BJ (cell line): Measurements from ENCODE around the gene BTBD19. TPM values are rescaled to one million over a fixed set of nuclear protein-coding genes. Genes with fewer than 3 reads are reported as not detected.

Experiments used
- CTCF ChIA-PET: fragments of 350-600 bp; formaldehyde crosslinking; extraction: SDS; loops from one replicate; lab custom pipeline; 2021; ENCODE audit warnings: antibody characterized with exemption, inconsistent platforms; lab: Yijun Ruan, JAX
- POLR2A ChIA-PET: fragments of 300-600 bp; sonication (Branson Sonifier 250); formaldehyde crosslinking; extraction: SDS; loops from one replicate; lab custom pipeline; 2021; ENCODE audit warnings: antibody characterized with exemption; lab: Charles Lee
- DNase-seq: peaks from one replicate; pipeline ENCODE4 v3.0.0-alpha.2; 2011; ENCODE audit warnings: low read depth
- H3K27me3 ChIP-seq: 2 replicates; pipeline ENCODE4 v1.6.0; 2011; ENCODE audit warnings: low read length; ENCODE audit not compliant: control insufficient read depth, insufficient read depth
- H3K36me3 ChIP-seq: 2 replicates; pipeline ENCODE4 v1.5.1; 2011; ENCODE audit warnings: low read length; ENCODE audit not compliant: control insufficient read depth, insufficient read depth
- H3K4me3 ChIP-seq: 2 replicates; pipeline ENCODE4 v1.5.1; 2011; ENCODE audit warnings: low read depth, mild to moderate bottlenecking, control low read depth, low read length
- CTCF ChIP-seq: IDR thresholded peaks from 2 replicates; pipeline ENCODE4 v1.5.1; 2011; ENCODE audit warnings: low read depth, mild to moderate bottlenecking, control low read depth, inconsistent platforms, low read length, moderate library complexity; ENCODE audit not compliant: insufficient read depth
- polyA plus RNA-seq: library from polyadenylated mRNA; depleted of rRNA; stranded (reverse); fragments of >200 nt; gene quantifications from 2 replicates; pipeline ENCODE4 v1.2.3, GENCODE V29; 2011

BTBD19 gene
- polyA plus RNA-seq, 1 experiment, result 25.7 TPM

GRCh38 chr1:44803062-44803311, 5.3 kb upstream of the BTBD19 start:
- ChIA-PET POLR2A (no interaction called here), CTCF (interaction anchor here (0.6 to 0.7 kb wide), 2 partner anchors 9 to 74 kb away, joined by 3 read pairs; no protein-coding TSS in a partner anchor)
- peaks cover 37% of the 10 kb centered on the region for H3K36me3 ChIP-seq
- no peaks in the 10 kb centered on the region for H3K27me3 ChIP-seq
- DNase-seq, result no peak
- TF ChIP-seq CTCF, result no peak
- no peak overlapping the region for H3K4me3 ChIP-seq

GRCh38 chr1:44803312-44804095, 4.8 kb upstream of the BTBD19 start:
- no peaks in the 10 kb centered on the region for H3K27me3 ChIP-seq
- no peak overlapping the region for H3K4me3 ChIP-seq
- ChIA-PET CTCF (no interaction called here), POLR2A (no interaction called here)
- peaks cover 37% of the 10 kb centered on the region for H3K36me3 ChIP-seq
- no peak for TF ChIP-seq CTCF
- DNase-seq, result no peak

- no peaks in the 10 kb centered on the region for H3K27me3 ChIP-seq
- no peak for DNase-seq
- ChIA-PET CTCF (interaction anchor here (1.3 kb wide), 1 partner anchor 14 kb away, joined by 7 read pairs; no protein-coding TSS in a partner anchor), POLR2A (no interaction called here)
- peaks cover 37% of the 10 kb centered on the region for H3K36me3 ChIP-seq
- 0 out of 2 replicates have a peak, but pooled peaks have one; percentile 3 for TF ChIP-seq CTCF
- H3K4me3 ChIP-seq, result no peak overlapping the region
These were observed 2.9 kb upstream of the BTBD19 start for GRCh38 chr1:44805311-44806024.

GRCh38 chr1:44806025-44806703, 2.2 kb upstream of the BTBD19 start:
- ChIA-PET CTCF (interaction anchor here (0.6 to 1.3 kb wide), 3 partner anchors 8 to 13 kb away, joined by 3 to 7 read pairs (median 5); no protein-coding TSS in a partner anchor), POLR2A (no interaction called here)
- TF ChIP-seq CTCF, result no peak
- Histone ChIP-seq H3K4me3 (no peak overlapping the region), H3K27me3 (no peaks in the 10 kb centered on the region), H3K36me3 (peaks cover 37% of the 10 kb centered on the region)
- DNase-seq, result no peak
